Activated CD4-positive, alpha-beta memory T cell treated with anti-CD3 and anti-CD28 coated beads, Interleukin-2, amount 10 ng/mL, durations not matched to agents 7 days and 5 days (primary cell): ENCODE results near the gene ZKSCAN1. TPM values are rescaled to one million over a fixed set of nuclear protein-coding genes. Genes with fewer than 3 reads are reported as not detected.

Experiments used
- CTCF ChIA-PET: fragments of 350-600 bp; sonication (Branson Sonifier 250); formaldehyde crosslinking; loops from one replicate; lab custom pipeline; 2021; ENCODE audit warnings: antibody characterized with exemption, inconsistent platforms; lab: Charles Lee
- POLR2A ChIA-PET: fragments of 350-600 bp; sonication (Branson Sonifier 250); formaldehyde crosslinking; loops from one replicate; lab custom pipeline; 2021; ENCODE audit warnings: antibody characterized with exemption; lab: Charles Lee
- DNase-seq: peaks from one replicate; pipeline ENCODE4 v3.0.0-alpha.2; 2020
- H3K27ac Mint-ChIP-seq: one replicate; pipeline ENCODE4 v1.8.0; 2021; ENCODE audit warnings: mild to moderate bottlenecking, mixed read lengths
- H3K27me3 Mint-ChIP-seq: one replicate; pipeline ENCODE4 v1.8.0; 2021; ENCODE audit warnings: mixed read lengths
- H3K36me3 Mint-ChIP-seq: one replicate; pipeline ENCODE4 v1.8.0; 2021; ENCODE audit warnings: low read depth, mixed read lengths
- H3K4me1 Mint-ChIP-seq: one replicate; pipeline ENCODE4 v1.8.0; 2021; ENCODE audit warnings: mixed read lengths
- H3K4me3 Mint-ChIP-seq: one replicate; pipeline ENCODE4 v1.8.0; 2021; ENCODE audit warnings: mild to moderate bottlenecking, mixed read lengths
- H3K9me3 Mint-ChIP-seq: one replicate; pipeline ENCODE4 v1.8.0; 2021; ENCODE audit warnings: mixed read lengths
- total RNA-seq, 2 experiments: library from RNA; stranded (reverse); gene quantifications; one replicate each; pipeline ENCODE4 v1.2.3, GENCODE V29; 2021

The ZKSCAN1 gene
- total RNA-seq, 2 experiments from 2014 or later, result 63.1 to 65.5 TPM

- no peak for DNase-seq
- peak overlapping the region; percentile 46 for H3K4me3 Mint-ChIP-seq
- peaks cover 15% of the 10 kb centered on the region for H3K4me1 Mint-ChIP-seq
- CTCF ChIA-PET, result interaction anchor here (0.6 to 4.3 kb wide), 6 partner anchors 35 to 72 kb away, joined by 3 to 26 read pairs (median 7); partner anchors contain the start of gene ZKSCAN1
- H3K9me3 Mint-ChIP-seq, result no peaks in the 10 kb centered on the region
- peaks cover 2% of the 10 kb centered on the region for H3K36me3 Mint-ChIP-seq
- POLR2A ChIA-PET, result interaction anchor here (0.7 kb wide), 1 partner anchor 36 kb away, joined by 3 read pairs; the partner anchor contains the start of gene ZKSCAN1
- peak overlapping the region; percentile 29 for H3K27ac Mint-ChIP-seq
- peaks cover under 1% of the 10 kb centered on the region for H3K27me3 Mint-ChIP-seq
Observed at GRCh38 chr7:100051611-100052010, 36.2 kb downstream of the ZKSCAN1 start.

GRCh38 chr7:100053215-100053614, 37.8 kb downstream of the ZKSCAN1 start:
- Mint-ChIP-seq H3K9me3 (no peaks in the 10 kb centered on the region), H3K4me3 (no peak overlapping the region), H3K36me3 (peaks cover 4% of the 10 kb centered on the region), H3K27ac (no peak overlapping the region), H3K27me3 (no peaks in the 10 kb centered on the region), H3K4me1 (peaks cover 15% of the 10 kb centered on the region)
- peak; percentile 31 for DNase-seq
- ChIA-PET CTCF (interaction anchor here (0.6 to 4.3 kb wide), 11 partner anchors 31 to 243 kb away, joined by 3 to 26 read pairs (median 5); partner anchors contain the start of gene ZKSCAN1), POLR2A (interaction anchor here (1.0 to 1.3 kb wide), 2 partner anchors 59 to 376 kb away, joined by 3 read pairs; partner anchors contain the start of gene ZCWPW1)

DNA sequence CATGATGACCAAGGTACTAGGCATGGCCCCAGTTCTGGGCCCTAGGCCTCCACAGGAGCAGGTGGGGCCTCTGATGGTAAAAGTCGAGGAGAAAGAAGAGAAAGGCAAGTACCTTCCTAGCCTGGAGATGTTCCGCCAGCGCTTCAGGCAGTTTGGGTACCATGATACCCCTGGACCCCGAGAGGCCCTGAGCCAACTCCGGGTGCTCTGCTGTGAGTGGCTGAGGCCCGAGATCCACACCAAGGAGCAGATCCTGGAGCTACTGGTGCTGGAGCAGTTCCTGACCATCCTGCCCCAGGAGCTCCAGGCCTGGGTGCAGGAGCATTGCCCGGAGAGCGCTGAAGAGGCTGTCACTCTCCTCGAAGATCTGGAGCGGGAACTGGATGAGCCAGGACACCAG, 41.6 kb downstream of the ZKSCAN1 start:
- H3K9me3 Mint-ChIP-seq, result no peaks in the 10 kb centered on the region
- ChIA-PET POLR2A (no interaction called here), CTCF (no interaction called here)
- H3K4me3 Mint-ChIP-seq, result no peak overlapping the region
- no peak overlapping the region for H3K27ac Mint-ChIP-seq
- peaks cover 22% of the 10 kb centered on the region for H3K36me3 Mint-ChIP-seq
- H3K27me3 Mint-ChIP-seq, result no peaks in the 10 kb centered on the region
- no peak for DNase-seq
- H3K4me1 Mint-ChIP-seq, result no peaks in the 10 kb centered on the region

GRCh38 chr7:100059251-100059739, 43.9 kb downstream of the ZKSCAN1 start:
- POLR2A ChIA-PET, result interaction anchor here (1.1 kb wide), 1 partner anchor 12 kb away, joined by 3 read pairs; no protein-coding TSS in a partner anchor
- no peak for DNase-seq
- no peaks in the 10 kb centered on the region for H3K9me3 Mint-ChIP-seq
- no peaks in the 10 kb centered on the region for H3K27me3 Mint-ChIP-seq
- no peak overlapping the region for H3K27ac Mint-ChIP-seq
- H3K4me3 Mint-ChIP-seq, result no peak overlapping the region
- no peaks in the 10 kb centered on the region for H3K4me1 Mint-ChIP-seq
- CTCF ChIA-PET, result interaction anchor here (0.6 to 1.7 kb wide), 3 partner anchors 20 to 83 kb away, joined by 3 to 6 read pairs (median 5); partner anchors contain the start of gene AZGP1
- peaks cover 32% of the 10 kb centered on the region for H3K36me3 Mint-ChIP-seq

GRCh38 chr7:100061518-100062193, 46.3 kb downstream of the ZKSCAN1 start:
- POLR2A ChIA-PET, result no interaction called here
- no peaks in the 10 kb centered on the region for H3K9me3 Mint-ChIP-seq
- no peak overlapping the region for H3K27ac Mint-ChIP-seq
- H3K4me3 Mint-ChIP-seq, result no peak overlapping the region
- no peak for DNase-seq
- no peaks in the 10 kb centered on the region for H3K4me1 Mint-ChIP-seq
- H3K27me3 Mint-ChIP-seq, result no peaks in the 10 kb centered on the region
- CTCF ChIA-PET, result no interaction called here
- peaks cover 42% of the 10 kb centered on the region for H3K36me3 Mint-ChIP-seq

DNA sequence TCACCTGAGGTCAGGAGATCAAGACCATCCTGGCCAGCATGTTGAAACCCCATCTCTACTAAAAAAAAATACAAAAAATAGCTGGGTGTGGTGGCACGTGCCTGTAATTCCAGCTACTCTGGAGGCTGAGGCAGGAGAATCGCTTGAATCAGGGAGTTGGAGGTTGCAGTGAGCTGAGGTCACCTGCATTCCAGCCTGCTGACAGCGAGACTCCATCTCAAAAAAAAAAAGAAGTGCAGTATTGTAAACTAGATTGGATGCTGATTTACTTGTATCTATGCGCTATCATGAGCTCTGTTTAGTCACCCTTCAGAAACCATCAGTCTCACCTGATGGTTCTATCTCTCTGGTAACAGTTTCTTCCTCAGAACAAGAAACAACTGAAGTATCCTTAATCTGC, 48.0 kb downstream of the ZKSCAN1 start:
- no peak for DNase-seq
- Mint-ChIP-seq H3K27me3 (no peaks in the 10 kb centered on the region), H3K9me3 (peaks cover 3% of the 10 kb centered on the region), H3K27ac (no peak overlapping the region), H3K4me1 (no peaks in the 10 kb centered on the region), H3K36me3 (peaks cover 51% of the 10 kb centered on the region), H3K4me3 (no peak overlapping the region)
- CTCF ChIA-PET, result interaction anchor here (1.1 kb wide), 1 partner anchor 73 kb away, joined by 5 read pairs; no protein-coding TSS in a partner anchor
- POLR2A ChIA-PET, result interaction anchor here (1.1 kb wide), 1 partner anchor 48 kb away, joined by 3 read pairs; the partner anchor contains the start of gene ZKSCAN1

DNA sequence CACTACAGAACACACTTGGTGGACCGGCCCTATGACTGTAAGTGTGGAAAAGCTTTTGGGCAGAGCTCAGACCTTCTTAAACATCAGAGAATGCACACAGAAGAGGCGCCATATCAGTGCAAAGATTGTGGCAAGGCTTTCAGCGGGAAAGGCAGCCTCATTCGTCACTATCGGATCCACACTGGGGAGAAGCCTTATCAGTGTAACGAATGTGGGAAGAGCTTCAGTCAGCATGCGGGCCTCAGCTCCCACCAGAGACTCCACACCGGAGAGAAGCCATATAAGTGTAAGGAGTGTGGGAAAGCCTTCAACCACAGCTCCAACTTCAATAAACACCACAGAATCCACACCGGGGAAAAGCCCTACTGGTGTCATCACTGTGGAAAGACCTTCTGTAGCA, 48.8 kb downstream of the ZKSCAN1 start:
- Mint-ChIP-seq H3K36me3 (peaks cover 47% of the 10 kb centered on the region), H3K4me3 (no peak overlapping the region), H3K27me3 (no peaks in the 10 kb centered on the region), H3K27ac (no peak overlapping the region), H3K4me1 (no peaks in the 10 kb centered on the region), H3K9me3 (peaks cover 3% of the 10 kb centered on the region)
- DNase-seq, result no peak
- POLR2A ChIA-PET, result interaction anchor here (1.1 kb wide), 1 partner anchor 49 kb away, joined by 3 read pairs; the partner anchor contains the start of gene ZKSCAN1
- CTCF ChIA-PET, result interaction anchor here (0.6 kb wide), 1 partner anchor 431 kb away, joined by 3 read pairs; no protein-coding TSS in a partner anchor

- H3K4me1 Mint-ChIP-seq, result no peaks in the 10 kb centered on the region
- H3K4me3 Mint-ChIP-seq, result no peak overlapping the region
- no peak overlapping the region for H3K27ac Mint-ChIP-seq
- no peaks in the 10 kb centered on the region for H3K27me3 Mint-ChIP-seq
- H3K9me3 Mint-ChIP-seq, result peaks cover 8% of the 10 kb centered on the region
- POLR2A ChIA-PET, result no interaction called here
- peaks cover 53% of the 10 kb centered on the region for H3K36me3 Mint-ChIP-seq
- no peak for DNase-seq
- CTCF ChIA-PET, result no interaction called here
Observed at GRCh38 chr7:100065452-100066186, 50.2 kb downstream of the ZKSCAN1 start.

DNA sequence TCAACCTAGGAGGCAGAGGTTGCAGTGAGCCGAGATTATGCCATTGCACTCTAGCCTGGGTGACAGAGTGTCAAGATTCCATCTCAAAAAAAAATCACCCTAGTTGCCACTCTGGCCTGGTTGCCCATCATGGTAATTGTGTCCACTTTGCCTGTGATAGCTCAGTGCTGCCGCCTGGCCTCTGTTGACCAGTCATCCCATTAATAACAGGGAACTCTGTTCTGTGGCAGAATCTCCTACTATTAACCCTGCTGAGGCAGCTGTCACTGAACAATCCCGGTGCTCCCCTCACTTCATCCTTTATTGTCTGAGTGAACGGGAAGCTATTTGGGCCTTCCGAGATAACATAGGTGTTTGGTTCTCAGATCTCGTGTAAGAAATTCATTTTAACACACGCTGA, 51.6 kb downstream of the ZKSCAN1 start:
- H3K36me3 Mint-ChIP-seq, result peaks cover 59% of the 10 kb centered on the region
- no peaks in the 10 kb centered on the region for H3K4me1 Mint-ChIP-seq
- H3K27me3 Mint-ChIP-seq, result no peaks in the 10 kb centered on the region

DNA sequence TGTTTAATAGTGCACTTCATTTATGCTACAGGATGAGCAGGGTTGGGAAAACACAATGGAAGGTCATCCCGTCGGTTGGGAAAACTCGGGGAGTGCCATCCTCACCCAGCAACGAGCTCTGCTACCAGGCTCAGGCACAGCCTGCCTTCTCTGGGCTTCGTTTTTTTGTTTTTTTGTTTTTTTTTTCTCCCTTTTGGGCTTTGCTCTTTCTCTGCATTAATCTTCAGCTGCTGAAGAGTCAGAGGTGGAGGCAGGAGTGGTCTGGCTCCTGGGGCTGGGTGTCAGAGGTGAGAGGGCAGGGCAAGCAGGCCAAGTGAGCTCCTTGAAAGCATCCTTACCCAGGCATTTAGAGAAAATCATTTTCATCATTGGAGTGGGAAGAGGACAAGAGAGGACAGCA, 54.6 kb downstream of the ZKSCAN1 start:
- Mint-ChIP-seq H3K9me3 (peaks cover 39% of the 10 kb centered on the region), H3K27ac (no peak overlapping the region), H3K4me1 (no peaks in the 10 kb centered on the region), H3K4me3 (no peak overlapping the region), H3K36me3 (peaks cover 76% of the 10 kb centered on the region), H3K27me3 (no peaks in the 10 kb centered on the region)
- ChIA-PET POLR2A (interaction anchor here (1.0 to 1.6 kb wide), 2 partner anchors 12 to 20 kb away, joined by 3 to 4 read pairs; partner anchors contain the start of gene ZSCAN21), CTCF (interaction anchor here (0.7 kb wide), 1 partner anchor 41 kb away, joined by 3 read pairs; no protein-coding TSS in a partner anchor)
- no peak for DNase-seq

More for the DNA sequence above, 51.6 kb downstream of the ZKSCAN1 start:
- no peak overlapping the region for H3K27ac Mint-ChIP-seq
- ChIA-PET POLR2A (interaction anchor here (1.1 kb wide), 1 partner anchor 17 kb away, joined by 4 read pairs; the partner anchor contains the start of gene ZSCAN21), CTCF (no interaction called here)
- DNase-seq, result no peak
- H3K4me3 Mint-ChIP-seq, result no peak overlapping the region
- peaks cover 22% of the 10 kb centered on the region for H3K9me3 Mint-ChIP-seq

DNA sequence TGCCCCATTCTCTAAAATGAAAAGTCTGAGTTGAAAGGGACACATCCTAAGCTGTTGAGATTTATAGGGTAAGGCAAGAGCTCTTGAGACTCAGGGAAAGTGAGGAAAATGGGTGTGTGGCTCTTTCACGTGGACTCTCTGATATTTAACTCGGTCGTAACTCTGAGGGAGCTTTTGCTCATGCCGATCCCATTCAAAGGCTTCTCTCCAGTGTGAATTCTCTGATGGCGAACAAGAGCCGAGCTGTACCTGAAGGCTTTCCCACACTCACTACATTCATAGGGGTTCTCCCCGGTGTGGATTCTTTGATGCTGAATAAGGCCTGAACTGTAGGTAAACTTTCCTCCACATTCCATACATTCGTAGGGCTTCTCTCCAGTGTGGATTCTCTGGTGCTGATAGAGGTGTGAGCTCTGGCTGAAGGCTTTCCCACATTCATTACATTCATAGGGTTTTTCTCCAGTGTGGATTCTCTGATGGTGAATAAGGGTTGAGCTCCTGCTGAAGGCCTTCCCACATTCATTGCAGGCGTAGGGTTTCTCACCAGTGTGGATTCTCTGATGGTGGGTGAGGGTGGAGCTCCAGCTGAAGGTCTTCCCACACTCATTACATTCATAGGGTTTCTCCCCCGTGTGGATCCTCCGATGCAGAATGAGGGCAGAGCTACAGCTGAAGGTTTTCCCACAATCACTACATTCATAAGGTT, 55.8 kb downstream of the ZKSCAN1 start:
- CTCF ChIA-PET, result interaction anchor here (0.6 to 1.0 kb wide), 2 partner anchors 10 to 21 kb away, joined by 3 read pairs; partner anchors contain the start of gene ZSCAN21
- H3K27me3 Mint-ChIP-seq, result no peaks in the 10 kb centered on the region

DNA sequence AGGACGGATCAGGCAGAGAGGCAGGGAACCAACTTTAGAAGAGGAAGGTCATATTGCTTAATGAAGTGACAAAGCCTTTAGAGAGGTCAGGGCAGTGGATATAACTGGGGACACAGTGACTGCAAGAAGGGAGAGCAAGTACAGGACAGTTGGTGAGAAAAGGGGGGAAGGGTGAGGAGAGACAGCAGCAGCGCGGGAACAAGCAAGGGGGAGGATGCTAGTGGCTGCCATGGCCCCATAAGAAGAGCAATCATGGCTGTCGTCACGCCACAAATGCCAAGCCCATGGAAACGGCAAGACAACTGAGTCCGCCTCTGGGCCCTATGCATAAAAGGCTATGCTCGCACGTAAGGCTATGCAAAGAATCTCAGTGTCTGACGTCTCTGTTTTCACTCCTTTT, 57.1 kb downstream of the ZKSCAN1 start:
- H3K4me3 Mint-ChIP-seq, result no peak overlapping the region
- H3K27ac Mint-ChIP-seq, result no peak overlapping the region
- POLR2A ChIA-PET, result interaction anchor here (1.9 kb wide), 1 partner anchor 57 kb away, joined by 6 read pairs; the partner anchor contains the start of gene ZKSCAN1
- H3K36me3 Mint-ChIP-seq, result peaks cover 87% of the 10 kb centered on the region
- no peaks in the 10 kb centered on the region for H3K27me3 Mint-ChIP-seq
- H3K4me1 Mint-ChIP-seq, result peaks cover 2% of the 10 kb centered on the region
- CTCF ChIA-PET, result no interaction called here
- peaks cover 45% of the 10 kb centered on the region for H3K9me3 Mint-ChIP-seq
- no peak for DNase-seq

More for the DNA sequence above, 55.8 kb downstream of the ZKSCAN1 start:
- H3K36me3 Mint-ChIP-seq, result peaks cover 81% of the 10 kb centered on the region
- peaks cover 45% of the 10 kb centered on the region for H3K9me3 Mint-ChIP-seq
- DNase-seq, result no peak
- no peak overlapping the region for H3K27ac Mint-ChIP-seq
- POLR2A ChIA-PET, result interaction anchor here (1.0 to 1.9 kb wide), 4 partner anchors 11 to 56 kb away, joined by 3 to 6 read pairs (median 4); partner anchors contain the start of genes ZKSCAN1 and ZSCAN21
- H3K4me3 Mint-ChIP-seq, result no peak overlapping the region
- H3K4me1 Mint-ChIP-seq, result no peaks in the 10 kb centered on the region
